K562 (cell line): ENCODE measurements around the gene HS3ST3A1. TPM values are rescaled to one million over a fixed set of nuclear protein-coding genes. Genes with fewer than 3 reads are reported as not detected.

Experiments
- BRCA1 ChIP-seq, 2 experiments: fragments of 450-650 bp in 1 of 2; sonication (generic) in 1 of 2; formaldehyde crosslinking in 1 of 2; IDR thresholded peaks; 2 replicates each; pipeline versions ENCODE4 v1.5.0 to v1.6.1; 2017 to 2020; ENCODE audit warnings: mild to moderate bottlenecking in 1 of 2, missing genetic modification reagents in 1 of 2
- BRF1 ChIP-seq: IDR thresholded peaks from 3 replicates; pipeline ENCODE4 v1.6.1; 2011; ENCODE audit warnings: borderline replicate concordance, mild to moderate bottlenecking; ENCODE audit not compliant: insufficient read length; ENCODE audit errors: extremely low read depth
- CREB5 ChIP-seq: fragments of 250-450 bp; sonication (Bioruptor Pico); IDR thresholded peaks from 2 replicates; pipeline ENCODE4 v1.5.0; 2020; ENCODE audit warnings: mild to moderate bottlenecking
- EHMT2 ChIP-seq: fragments of 450-650 bp; IDR thresholded peaks from 2 replicates; pipeline ENCODE4 v1.6.1; 2018; ENCODE audit warnings: antibody characterized with exemption
- FOXP1 ChIP-seq: sonication (generic); formaldehyde crosslinking; IDR thresholded peaks from 2 replicates; pipeline ENCODE4 v1.8.0; 2022; ENCODE audit warnings: mild to moderate bottlenecking, missing genetic modification reagents
- IRF1 ChIP-seq: sonication (generic); formaldehyde crosslinking; IDR thresholded peaks from 2 replicates; pipeline ENCODE4 v1.8.0; 2022; ENCODE audit warnings: missing genetic modification reagents, mild to moderate bottlenecking, borderline replicate concordance
- JUND ChIP-seq, 2 experiments: IDR thresholded peaks; 2 replicates in 1 of 2; 3 replicates in 1 of 2; pipeline ENCODE4 v1.6.1; 2011; ENCODE audit warnings: borderline replicate concordance in 2 of 2, low read depth in 2 of 2, low read length in 2 of 2, improper control_type of control experiment in 1 of 2, missing biosample characterization in 1 of 2, missing genetic modification characterization in 1 of 2, missing genetic modification reagents in 1 of 2
- KLF16 ChIP-seq: IDR thresholded peaks from 2 replicates; pipeline ENCODE4 v1.6.1; 2016; ENCODE audit warnings: antibody characterized with exemption
- MBD1 ChIP-seq: fragments of 250-450 bp; sonication (Bioruptor Pico); IDR thresholded peaks from 2 replicates; pipeline ENCODE4 v1.8.0; 2022; ENCODE audit warnings: inconsistent platforms
- NFE2 ChIP-seq: IDR thresholded peaks from 2 replicates; pipeline ENCODE4 v1.6.1; 2014; ENCODE audit warnings: antibody characterized with exemption, low read depth
- POLR2AphosphoS2 ChIP-seq: IDR thresholded peaks from 2 replicates; pipeline ENCODE4 v1.6.1; 2012; ENCODE audit warnings: low read length, improper control_type of control experiment
- RAD51 ChIP-seq: fragments of 450-650 bp; IDR thresholded peaks from 2 replicates; pipeline ENCODE4 v1.7.1; 2016; ENCODE audit warnings: low read depth, mild to moderate bottlenecking, borderline replicate concordance
- SETDB1 ChIP-seq: IDR thresholded peaks from one replicate; pipeline ENCODE4 v1.6.1; 2012; ENCODE audit warnings: low read length, control low read depth, inconsistent platforms
- TAF15 ChIP-seq: fragments of 200-400 bp; formaldehyde crosslinking; IDR thresholded peaks from 2 replicates; pipeline ENCODE4 v1.6.1; 2017; ENCODE audit warnings: mild to moderate bottlenecking, low read depth, low read length, moderate library complexity
- TEAD2 ChIP-seq: fragments of 450-650 bp; IDR thresholded peaks from 2 replicates; pipeline ENCODE4 v1.6.1; 2016; ENCODE audit warnings: missing genetic modification characterization, control low read depth, missing compliant biosample characterization
- THAP12 ChIP-seq: fragments of 250-450 bp; sonication (Bioruptor Pico); IDR thresholded peaks from 2 replicates; pipeline ENCODE4 v1.9.0; 2021; ENCODE audit warnings: mild to moderate bottlenecking, inconsistent platforms
- ZBED1 ChIP-seq: IDR thresholded peaks from 2 replicates; pipeline ENCODE4 v1.6.1; 2014
- ZBTB17 ChIP-seq: fragments of 450-650 bp; formaldehyde crosslinking; IDR thresholded peaks from 2 replicates; pipeline ENCODE4 v1.4.0; 2020; ENCODE audit warnings: mild to moderate bottlenecking
- ZKSCAN3 ChIP-seq: fragments of 250-450 bp; sonication (Bioruptor Pico); IDR thresholded peaks from 2 replicates; pipeline ENCODE4 v1.4.0; 2020
- ZKSCAN8 ChIP-seq: fragments of 200-800 bp; sonication (Bioruptor generic); IDR thresholded peaks from 2 replicates; pipeline ENCODE4 v1.6.1; 2016; ENCODE audit warnings: missing genetic modification characterization, missing compliant biosample characterization
- ZNF23 ChIP-seq: fragments of 250-450 bp; sonication (Bioruptor Pico); IDR thresholded peaks from 2 replicates; pipeline ENCODE4 v1.4.0; 2020; ENCODE audit warnings: mild to moderate bottlenecking
- ZNF347 ChIP-seq: fragments of 450-650 bp; formaldehyde crosslinking; IDR thresholded peaks from 2 replicates; pipeline ENCODE4 v1.4.0; 2020; ENCODE audit warnings: low read depth, mild to moderate bottlenecking, moderate library complexity
- ZNF354B ChIP-seq: fragments of 250-450 bp; sonication (Bioruptor Pico); IDR thresholded peaks from 2 replicates; pipeline ENCODE4 v1.4.0; 2020
- ZNF778 ChIP-seq: fragments of 450-650 bp; formaldehyde crosslinking; IDR thresholded peaks from 2 replicates; pipeline ENCODE4 v1.4.0; 2020; ENCODE audit warnings: mild to moderate bottlenecking, moderate library complexity
- polyA plus RNA-seq, 8 experiments: library from polyadenylated mRNA; depleted of rRNA in 4 of 8; stranded (reverse) in 5 of 8; unstranded in 3 of 8; fragments of >200 nt; fragmentation: Nextera tagmentation in 2 of 8; fragmentation: Illumina TruSeq in 1 of 8; extraction: Ambion mirVana in 2 of 8; extraction: Trizol in 1 of 8; gene quantifications; 2 replicates each; pipeline versions ENCODE4 v1.2.1 to v1.2.3, GENCODE V29; 2011 to 2014; ENCODE audit warnings: inconsistent platforms in 1 of 8, missing spikeins in 1 of 8
- total RNA-seq, 7 experiments: library from RNA; depleted of rRNA in 6 of 7; stranded (reverse); fragments of >200 nt in 6 of 7; fragmentation: Illumina TruSeq in 2 of 7; extraction: Trizol in 2 of 7; gene quantifications; 2 replicates each; pipeline versions ENCODE4 v1.2.1 to v1.2.3, GENCODE V29; 2011 to 2021; ENCODE audit warnings: low replicate concordance in 1 of 7

The HS3ST3A1 gene
- total and polyA plus RNA-seq, 9 of the 15 experiments (the other 6 are each of a cell fraction or from before 2014, with no cell fraction given): 0.25 to 14.8 (median 2.3) TPM

- no peak for TF ChIP-seq THAP12 (CRISPR knock-in tag)
- TF ChIP-seq RAD51: no peak
- no peak for TF ChIP-seq MBD1 (CRISPR knock-in tag)
- TF ChIP-seq BRCA1 (IDR thresholded peaks at IDR 0.05): no peak
- no peak for TF ChIP-seq BRCA1 (CRISPR knock-in tag; IDR thresholded peaks at IDR 0.05)
- no peak for TF ChIP-seq TAF15
- peak; percentile 91; the same call in 1 of the 2 replicates for TF ChIP-seq ZKSCAN8 (CRISPR knock-in tag)
- TF ChIP-seq ZNF347 (CRISPR knock-in tag): peak; percentile 66; the same call in 1 of the 2 replicates
- TF ChIP-seq IRF1 (CRISPR knock-in tag): no peak
- TF ChIP-seq ZNF23 (CRISPR knock-in tag): peak; percentile 88
- peak; percentile 92 for TF ChIP-seq ZBTB17 (CRISPR knock-in tag)
- TF ChIP-seq TEAD2 (tag): peak; percentile 95
- peak; percentile 62; the same call in 1 of the 2 replicates for TF ChIP-seq JUND (IDR thresholded peaks at IDR 0.05; ENCODE audit: borderline replicate concordance, low read depth, low read length)
- peak; percentile 74; the same call in 2 of the 3 replicates for TF ChIP-seq JUND (tag; IDR thresholded peaks at IDR 0.05; ENCODE audit: borderline replicate concordance, low read depth, low read length)
- no peak for TF ChIP-seq ZNF778
- peak; percentile 60; the same call in 1 of the 2 replicates for TF ChIP-seq ZNF354B
- no peak for TF ChIP-seq BRF1
- TF ChIP-seq FOXP1 (CRISPR knock-in tag): no peak
- peak; percentile 54; the same call in 1 of the 2 replicates for TF ChIP-seq EHMT2
- TF ChIP-seq POLR2AphosphoS2: no peak
- no peak for TF ChIP-seq NFE2
- no peak for TF ChIP-seq KLF16
- TF ChIP-seq SETDB1: no peak
- no peak for TF ChIP-seq ZKSCAN3
- peak; percentile 79 for TF ChIP-seq CREB5 (CRISPR knock-in tag)
- no peak for TF ChIP-seq ZBED1
These were observed 37.2 kb upstream of the HS3ST3A1 start (continued) for GRCh38 chr17:13638855-13639458.
